K562 (cell line): ENCODE measurements around the gene ADSS1. TPM values are rescaled to one million over a fixed set of nuclear protein-coding genes. Genes with fewer than 3 reads are reported as not detected.

ENCODE experiments used
- ARNT ChIP-seq, 2 experiments: fragments of 450-650 bp; IDR thresholded peaks; 2 replicates each; pipeline ENCODE4 v1.6.1; 2016; ENCODE audit warnings: mild to moderate bottlenecking in 1 of 2
- CBX8 ChIP-seq: fragments of 200-600 bp; sonication (generic); IDR thresholded peaks from 2 replicates; pipeline ENCODE4 v1.6.1; 2012; ENCODE audit warnings: borderline replicate concordance, mixed run types, low read depth, mild to moderate bottlenecking, moderate library complexity, mixed read lengths, low read length, control low read depth, inconsistent platforms; ENCODE audit not compliant: poor library complexity, severe bottlenecking; ENCODE audit errors: extremely low read depth
- CREBBP ChIP-seq: IDR thresholded peaks from one replicate; pipeline ENCODE4 v1.6.1; 2012; ENCODE audit warnings: low read depth, mild to moderate bottlenecking, control low read depth, inconsistent platforms, low read length
- DMBX1 ChIP-seq: fragments of 250-450 bp; sonication (Bioruptor Pico); IDR thresholded peaks from 2 replicates; pipeline ENCODE4 v1.8.0; 2022; ENCODE audit warnings: inconsistent platforms, mild to moderate bottlenecking, moderate library complexity, borderline replicate concordance
- GTF2B ChIP-seq: IDR thresholded peaks from 2 replicates; pipeline ENCODE4 v1.6.1; 2011; ENCODE audit not compliant: insufficient read length; ENCODE audit errors: extremely low read depth
- HINFP ChIP-seq: fragments of 450-650 bp; conservative IDR thresholded peaks from 2 replicates; pipeline ENCODE4 v1.6.1; 2016; ENCODE audit warnings: missing genetic modification characterization, low read depth, mild to moderate bottlenecking, control low read depth, missing compliant biosample characterization
- NFE2L1 ChIP-seq: fragments of 450-650 bp; IDR thresholded peaks from 2 replicates; pipeline ENCODE4 v1.6.1; 2016; ENCODE audit warnings: missing genetic modification characterization, low read depth, mild to moderate bottlenecking, missing compliant biosample characterization, moderate library complexity, borderline replicate concordance
- NR2F6 ChIP-seq: fragments of 450-650 bp; formaldehyde crosslinking; IDR thresholded peaks from 2 replicates; pipeline ENCODE4 v1.4.0; 2020; ENCODE audit warnings: mild to moderate bottlenecking
- PRDM10 ChIP-seq: fragments of 450-650 bp; IDR thresholded peaks from 2 replicates; pipeline ENCODE4 v1.6.1; 2018; ENCODE audit not compliant: partially characterized antibody
- PURB ChIP-seq: sonication (generic); formaldehyde crosslinking; IDR thresholded peaks from 2 replicates; pipeline ENCODE4 v1.9.0; 2021; ENCODE audit warnings: low read depth, mild to moderate bottlenecking, missing genetic modification reagents
- RB1 ChIP-seq: fragments of 450-650 bp; IDR thresholded peaks from 2 replicates; pipeline ENCODE4 v1.6.1; 2017; ENCODE audit warnings: low read depth, mild to moderate bottlenecking
- RBBP5 ChIP-seq: fragments of 200-600 bp; sonication (generic); IDR thresholded peaks from 2 replicates; pipeline ENCODE4 v1.6.1; 2012; ENCODE audit warnings: borderline replicate concordance, mild to moderate bottlenecking, low read length, control low read depth, inconsistent platforms; ENCODE audit not compliant: insufficient read depth, poor library complexity, severe bottlenecking
- TAF1 ChIP-seq: IDR thresholded peaks from 2 replicates; pipeline ENCODE4 v1.6.1; 2011; ENCODE audit warnings: mild to moderate bottlenecking, low read length, moderate library complexity; ENCODE audit not compliant: insufficient read depth, control insufficient read depth, severe bottlenecking; ENCODE audit errors: extremely low read depth
- ZNF277 ChIP-seq: fragments of 250-450 bp; sonication (Bioruptor Pico); IDR thresholded peaks from 2 replicates; pipeline ENCODE4 v1.8.0; 2022; ENCODE audit warnings: inconsistent platforms, mild to moderate bottlenecking, moderate library complexity, borderline replicate concordance
- ZNF644 ChIP-seq: fragments of 200-800 bp; sonication (Bioruptor generic); IDR thresholded peaks from 2 replicates; pipeline ENCODE4 v1.6.1; 2016; ENCODE audit warnings: low read depth, missing genetic modification characterization, missing compliant biosample characterization
- ZNF740 ChIP-seq, 3 experiments: fragments of 200-800 bp in 1 of 3; sonication (Bioruptor generic) in 1 of 3; sonication (generic) in 1 of 3; formaldehyde crosslinking in 1 of 3; IDR thresholded peaks; 2 replicates each; pipeline versions ENCODE4 v1.6.1 to v1.8.0; 2016 to 2022; ENCODE audit warnings: mild to moderate bottlenecking in 2 of 3, missing compliant biosample characterization in 2 of 3, missing genetic modification characterization in 2 of 3, missing genetic modification reagents in 1 of 3
- polyA plus RNA-seq, 8 experiments: library from polyadenylated mRNA; depleted of rRNA in 4 of 8; stranded (reverse) in 5 of 8; unstranded in 3 of 8; fragments of >200 nt; fragmentation: Nextera tagmentation in 2 of 8; fragmentation: Illumina TruSeq in 1 of 8; extraction: Ambion mirVana in 2 of 8; extraction: Trizol in 1 of 8; gene quantifications; 2 replicates each; pipeline versions ENCODE4 v1.2.1 to v1.2.3, GENCODE V29; 2011 to 2014; ENCODE audit warnings: inconsistent platforms in 1 of 8, missing spikeins in 1 of 8
- total RNA-seq, 7 experiments: library from RNA; depleted of rRNA in 6 of 7; stranded (reverse); fragments of >200 nt in 6 of 7; fragmentation: Illumina TruSeq in 2 of 7; extraction: Trizol in 2 of 7; gene quantifications; 2 replicates each; pipeline versions ENCODE4 v1.2.1 to v1.2.3, GENCODE V29; 2011 to 2021; ENCODE audit warnings: low replicate concordance in 1 of 7

Gene ADSS1
- total and polyA plus RNA-seq, 9 of the 15 experiments (the other 6 are each of a cell fraction or from before 2014, with no cell fraction given): 0.53 to 5.9 (median 3.9) TPM

GRCh38 chr14:104689109-104689880, 34.7 kb upstream of the ADSS1 start, which contains the start of gene INF2 (continued):
- TF ChIP-seq ZNF740 (CRISPR knock-in tag; IDR thresholded peaks at IDR 0.05) (0 out of 2 replicates have a peak, but pooled peaks have one; percentile 18), ZNF740 (tag; IDR thresholded peaks at IDR 0.05) (peak in 1 of 2 experiments; percentile 37; a peak in 1 of 4 replicates), CREBBP (no peak), GTF2B (no peak), ARNT (IDR thresholded peaks at IDR 0.05) (no peak), TAF1 (no peak), DMBX1 (CRISPR knock-in tag) (no peak), RB1 (no peak), CBX8 (no peak), ZNF277 (CRISPR knock-in tag) (no peak), ZNF644 (no peak), PURB (CRISPR knock-in tag) (no peak), RBBP5 (peak; percentile 40), NFE2L1 (tag) (no peak), PRDM10 (peak; percentile 94), NR2F6 (CRISPR knock-in tag) (no peak), HINFP (tag) (no peak)
